HG02885 (cell line): Measurements from ENCODE around the gene C20orf204.
"Not testable (repeated sequence)": the region's sequence is repeated elsewhere in the genome, so short reads cannot be mapped to it uniquely, and the experiment has no call there.

Experiments
- ATAC-seq: cut with Tn5 transposase; IDR thresholded peaks from one replicate; pipeline ENCODE4 v1.9.1; 2021; ENCODE audit warnings: mild to moderate bottlenecking; ENCODE audit not compliant: unreplicated experiment, poor library complexity

C20orf204 gene

DNA sequence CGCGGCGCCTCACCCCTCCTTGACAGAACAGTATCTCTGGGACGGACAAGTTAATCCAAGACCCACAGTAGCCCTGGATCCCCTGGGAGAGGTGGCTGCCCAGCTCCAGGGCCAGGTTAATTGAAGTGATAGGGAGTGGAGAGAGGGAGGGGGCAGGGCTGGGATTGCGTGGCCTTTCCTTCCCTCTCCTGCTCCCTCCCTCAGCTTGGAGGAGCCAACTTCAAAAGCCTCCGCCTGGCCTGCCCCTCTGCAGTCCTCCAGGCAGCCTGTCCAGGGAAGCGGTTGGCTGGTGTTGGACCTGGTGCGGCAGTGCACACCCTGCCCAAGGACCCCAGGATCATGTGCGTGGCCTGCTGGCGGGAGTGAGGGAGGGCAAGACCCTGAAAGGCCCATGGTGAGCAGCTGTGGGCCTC is at the start of gene C20orf204:
TSS of gene C20orf204 (plus strand) at position 250 of the 413 bp plus-strand sequence. CDS start at position 392, 142 bp downstream.
- no peak for ATAC-seq

GRCh38 chr20:64000906-64001305 is 35.1 kb upstream of the C20orf204 start:
- no peak for ATAC-seq

DNA sequence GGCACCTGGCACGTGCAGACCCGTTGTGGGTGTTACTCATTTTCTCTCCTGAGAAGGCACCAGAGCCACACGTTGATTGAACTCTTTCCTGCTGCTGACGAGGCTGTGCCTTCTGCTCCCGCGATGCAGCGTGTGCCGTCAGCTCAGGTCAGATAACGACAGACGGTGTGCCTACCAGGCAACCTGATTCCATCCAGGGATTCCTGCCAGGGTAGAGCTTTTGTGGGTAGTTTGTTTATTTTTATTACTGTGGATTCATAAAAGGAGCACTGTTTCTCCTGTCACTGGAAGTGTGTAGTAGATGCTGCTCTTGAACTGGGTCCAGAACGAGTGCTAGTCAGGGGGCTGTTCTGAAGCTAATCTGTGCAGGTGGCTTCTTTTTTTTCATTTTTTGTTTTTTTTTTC is 34.4 kb upstream of the C20orf204 start:
- ATAC-seq: no peak

DNA sequence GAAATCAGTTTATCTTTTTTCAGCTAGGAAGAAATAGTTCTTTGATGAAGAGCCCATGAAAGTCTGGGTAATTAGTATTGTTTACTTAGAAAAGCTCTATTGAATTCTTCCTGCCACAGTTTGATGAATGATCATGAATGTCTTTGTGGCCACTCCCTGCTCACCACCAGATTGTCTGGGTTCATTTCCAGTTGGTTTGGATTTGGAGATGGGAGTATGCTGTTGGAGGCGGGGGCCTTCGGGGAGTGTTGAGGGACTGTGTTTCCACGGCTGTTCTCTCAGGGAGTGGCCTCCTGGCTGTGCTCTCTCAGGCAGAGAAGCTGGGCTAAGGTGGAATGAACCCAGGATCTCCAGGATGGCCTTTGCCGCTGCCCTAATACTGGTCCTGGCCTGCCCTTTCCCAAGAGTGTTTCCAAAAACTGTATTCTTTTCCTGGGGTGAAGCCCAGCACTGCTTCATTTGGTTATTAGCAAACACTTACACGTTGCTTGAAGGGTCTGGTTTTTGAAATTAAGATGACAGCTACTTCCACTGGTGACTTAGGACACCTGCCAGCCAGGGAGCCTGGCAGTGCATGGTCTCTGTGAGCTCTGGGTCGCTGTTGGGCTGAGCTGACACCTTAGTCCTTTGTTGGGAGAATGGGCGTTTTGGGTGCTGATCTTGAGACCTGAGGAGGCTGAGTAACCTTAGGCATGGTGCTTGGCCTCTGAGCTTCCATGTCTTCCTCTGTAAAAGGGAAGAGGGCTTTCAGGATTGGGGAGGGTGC is 31.8 kb upstream of the C20orf204 start:
- no peak for ATAC-seq

- no peak for ATAC-seq
These were observed 30.6 kb upstream of the C20orf204 start for GRCh38 chr20:64005394-64005793.

DNA sequence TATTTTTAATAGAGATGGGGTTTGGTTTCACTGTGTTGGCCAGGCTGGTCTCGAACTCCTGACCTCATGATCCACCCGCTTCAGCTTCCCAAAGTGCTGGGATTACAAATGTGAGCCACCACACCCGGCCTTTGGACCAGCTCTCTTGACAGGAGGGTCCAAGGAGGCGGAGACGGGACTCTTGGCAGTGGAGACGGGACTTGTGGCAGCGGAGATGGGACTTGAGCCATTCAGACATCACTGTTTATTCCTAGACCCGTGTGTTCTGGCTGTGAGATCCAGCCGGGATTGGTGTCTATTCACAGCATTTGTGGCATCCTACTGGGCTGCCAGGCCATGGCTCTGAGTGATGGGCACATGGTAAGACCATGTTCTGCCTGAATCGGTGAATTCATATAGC is 29.5 kb upstream of the C20orf204 start:
- no peak for ATAC-seq

DNA sequence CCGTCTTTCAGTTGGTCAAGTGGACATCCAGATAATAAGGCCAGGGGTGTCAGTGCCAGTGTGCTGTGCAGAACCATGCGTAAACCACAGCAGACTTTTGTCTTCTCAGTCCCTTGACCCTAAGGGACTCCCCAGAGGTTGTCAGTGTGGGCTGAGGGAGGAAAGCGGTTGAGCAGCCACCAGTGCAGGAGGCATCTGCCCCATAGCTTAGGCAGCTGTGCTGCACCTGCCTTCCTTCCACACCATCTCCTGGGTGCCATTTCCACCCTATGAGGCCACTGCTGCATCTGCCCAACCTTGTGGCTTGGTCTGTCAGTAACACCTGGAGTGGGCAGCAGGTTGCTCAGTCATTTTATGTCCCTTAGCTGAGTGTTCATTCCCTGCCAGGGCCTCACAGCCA is 29.1 kb upstream of the C20orf204 start:
- ATAC-seq: no peak

GRCh38 chr20:64009811-64010387 is 26.1 kb upstream of the C20orf204 start:
- ATAC-seq: no peak

DNA sequence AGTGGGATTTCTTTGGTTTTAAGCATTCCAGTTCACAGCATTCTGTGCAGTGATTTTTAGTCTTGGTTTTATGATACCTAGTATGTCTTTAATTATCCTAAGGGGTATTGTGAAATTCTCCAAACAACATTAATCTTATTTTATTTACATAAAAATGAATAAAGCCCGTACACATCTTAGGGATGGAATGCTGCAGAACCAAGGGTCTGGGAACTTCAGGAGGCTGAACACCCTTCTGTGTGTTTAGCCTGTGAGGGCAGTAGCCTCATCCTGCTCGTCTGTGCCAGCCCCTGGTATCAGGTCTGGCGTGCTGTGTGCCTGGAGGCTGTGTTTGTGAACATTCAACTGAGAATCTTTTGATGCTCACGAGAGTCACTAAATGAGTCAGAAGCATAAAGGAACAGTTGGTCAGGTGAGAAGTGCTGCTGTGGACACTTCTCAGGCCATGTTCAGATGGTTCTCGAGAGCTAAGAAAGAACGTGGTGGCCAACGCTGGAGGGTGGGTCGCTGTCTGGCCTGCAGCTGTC is 25.2 kb upstream of the C20orf204 start:
- no peak for ATAC-seq

DNA sequence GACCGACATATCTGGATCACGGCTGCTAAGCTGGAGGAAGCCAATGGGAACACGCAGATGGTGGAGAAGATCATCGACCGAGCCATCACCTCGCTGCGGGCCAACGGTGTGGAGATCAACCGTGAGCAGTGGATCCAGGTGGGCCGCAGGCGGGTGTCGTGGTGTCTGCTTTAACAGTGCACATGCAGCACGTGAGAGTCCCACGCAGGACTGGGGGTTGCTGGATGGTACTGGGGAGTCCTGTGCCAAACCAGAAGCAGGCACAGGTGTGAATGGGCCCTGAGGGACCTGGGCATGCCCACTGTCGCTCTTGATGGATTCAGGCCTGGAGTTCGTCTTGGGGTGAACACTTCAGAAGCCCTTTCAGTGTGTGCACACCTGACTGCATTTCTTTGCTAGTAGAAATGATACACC is 24.6 kb upstream of the C20orf204 start:
- ATAC-seq: no peak

GRCh38 chr20:64012385-64013154 is 23.4 kb upstream of the C20orf204 start:
- not testable (repeated sequence) for ATAC-seq

- ATAC-seq: no peak
These were observed 20.3 kb upstream of the C20orf204 start for GRCh38 chr20:64015635-64016034.

DNA sequence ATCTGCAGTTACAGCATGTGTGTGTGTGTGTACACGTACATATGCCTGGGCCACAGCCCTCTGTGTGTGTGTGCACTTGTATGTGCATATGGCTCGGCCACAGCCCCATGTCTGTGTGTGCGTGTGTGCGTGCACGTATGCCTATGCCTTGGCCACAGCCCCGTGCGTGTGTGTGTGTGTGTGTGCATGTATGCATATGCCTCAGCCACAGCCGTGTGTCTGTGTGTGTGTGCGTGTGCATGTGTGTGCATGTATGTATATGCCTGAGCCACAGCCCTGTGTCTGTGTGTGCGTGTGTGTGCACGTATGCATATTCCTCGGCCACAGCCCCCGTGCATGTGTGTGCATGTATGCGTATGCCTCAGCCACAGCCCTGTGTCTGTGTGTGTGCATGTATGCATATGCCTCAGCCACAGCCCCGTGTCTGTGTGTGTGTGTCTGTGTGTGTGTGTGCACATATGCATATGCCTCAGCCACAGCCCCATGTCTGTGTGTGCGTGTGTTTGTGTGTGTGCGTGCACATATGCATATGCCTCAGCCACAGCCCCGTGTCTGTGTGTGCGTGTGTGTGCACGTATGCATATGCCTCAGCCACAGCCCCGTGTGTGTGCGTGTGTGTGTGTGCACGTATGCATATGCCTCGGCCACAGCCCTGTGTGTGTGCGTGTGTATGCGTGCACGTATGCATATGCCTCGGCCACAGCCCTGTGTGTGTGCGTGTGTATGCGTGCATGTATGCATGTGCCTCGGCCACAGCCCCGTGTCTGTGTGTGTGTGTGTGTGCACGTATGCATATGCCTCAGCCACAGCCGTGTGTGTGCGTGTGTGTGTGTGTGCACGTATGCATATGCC is 14.6 kb upstream of the C20orf204 start:
- no peak for ATAC-seq

DNA sequence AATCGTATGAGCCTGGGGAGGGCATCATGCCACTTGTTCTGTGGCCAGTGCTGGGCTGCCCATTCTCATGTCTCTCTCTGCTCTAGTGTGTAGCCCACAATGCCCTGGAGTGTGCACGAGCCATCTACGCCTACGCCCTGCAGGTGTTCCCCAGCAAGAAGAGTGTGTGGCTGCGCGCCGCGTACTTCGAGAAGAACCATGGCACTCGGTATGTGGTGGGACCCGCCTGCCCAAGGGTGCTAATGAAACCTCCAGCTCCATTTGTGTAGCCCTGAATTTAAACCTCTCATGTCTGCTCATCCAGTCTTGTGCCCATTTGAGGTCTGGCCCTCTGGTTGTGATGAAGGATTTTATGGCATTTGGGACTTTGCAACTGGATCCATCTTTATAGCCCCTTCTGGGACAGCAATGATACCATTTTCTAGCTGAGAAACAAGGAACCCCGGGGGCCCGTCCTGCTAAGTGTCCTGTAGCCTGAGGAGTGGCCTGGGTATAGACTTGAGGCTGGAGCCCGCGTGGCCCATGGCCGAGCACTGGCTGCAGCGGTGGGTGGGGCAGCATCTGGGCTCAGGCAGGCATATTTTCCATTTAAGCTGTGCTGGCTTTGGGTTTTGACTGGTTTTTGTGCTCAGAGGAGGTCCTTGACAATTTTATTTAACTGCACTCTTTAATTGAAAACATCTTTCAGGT is 13.2 kb upstream of the C20orf204 start:
- no peak for ATAC-seq

DNA sequence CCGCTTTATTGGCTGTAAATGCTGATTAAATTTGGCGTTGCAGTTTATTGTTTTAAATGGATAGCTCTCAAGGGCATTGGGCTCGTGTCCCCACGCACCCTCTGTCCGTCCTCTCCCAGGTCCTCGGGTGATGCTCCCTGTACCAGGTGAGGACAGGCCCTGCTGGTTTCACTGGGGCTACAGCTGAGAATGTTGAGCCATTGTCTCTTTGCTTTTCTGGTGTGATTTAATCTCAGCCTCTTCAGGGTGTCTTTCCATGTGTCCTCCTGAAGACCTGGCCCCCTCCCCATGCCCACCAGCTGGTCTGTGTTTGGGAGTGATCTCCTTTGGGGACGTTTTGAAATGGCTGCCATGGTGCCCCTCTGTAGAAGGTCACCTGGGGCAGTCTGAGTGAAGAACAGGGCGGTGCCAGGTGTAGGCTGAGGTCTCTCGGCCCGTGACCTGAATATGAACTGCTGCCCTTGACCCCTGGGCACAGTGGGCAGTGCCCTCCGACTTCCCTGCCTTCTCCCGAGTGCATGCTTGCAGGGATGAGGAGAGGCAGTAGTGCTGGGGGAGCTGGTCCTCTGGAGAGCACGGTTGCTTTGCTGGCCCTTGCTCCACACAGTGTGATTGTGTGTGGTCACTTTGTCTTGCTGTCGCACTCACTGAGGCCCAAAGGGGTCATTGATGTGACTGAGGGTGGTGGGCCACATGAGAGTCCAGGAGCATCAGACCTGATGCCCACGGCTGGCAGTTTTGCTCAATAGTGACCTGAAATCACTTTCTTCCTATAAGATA is 12.4 kb upstream of the C20orf204 start:
- no peak for ATAC-seq

GRCh38 chr20:64024141-64024990 is 11.6 kb upstream of the C20orf204 start:
- ATAC-seq: no peak

DNA sequence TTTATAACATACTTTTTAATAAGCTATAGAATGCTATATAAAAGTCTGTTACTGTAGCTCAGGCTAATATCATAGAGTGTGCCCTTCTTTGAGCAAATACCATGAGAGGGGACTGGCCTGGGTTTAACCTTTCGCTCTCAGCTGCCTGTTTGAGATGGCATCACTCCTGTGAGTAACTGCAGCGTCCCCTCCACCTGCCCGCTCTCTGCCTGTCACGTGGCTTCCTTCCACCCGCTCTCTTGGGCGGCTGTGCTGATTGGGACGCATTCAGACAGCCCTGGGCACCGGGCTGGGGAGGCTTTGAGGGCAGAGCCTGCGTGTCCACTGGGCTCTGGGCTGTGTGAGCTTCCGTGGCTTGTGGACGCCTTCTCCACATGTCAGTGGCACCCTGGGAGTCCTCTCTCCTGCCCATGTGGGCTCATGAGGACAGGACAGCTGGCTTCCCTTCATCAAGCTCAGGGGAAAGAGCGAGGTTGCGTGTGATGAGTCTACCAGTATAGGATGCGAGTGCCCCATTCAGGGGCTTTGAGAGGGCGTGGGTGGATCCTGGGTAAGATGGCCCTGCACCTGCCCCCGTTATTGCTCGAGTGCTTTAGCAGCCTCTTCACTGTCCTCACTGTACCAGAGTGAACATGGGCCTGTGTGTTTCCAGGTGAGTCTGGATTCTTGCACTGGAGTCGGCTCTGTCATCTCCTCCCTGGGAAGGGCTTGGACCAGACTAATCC is 10.7 kb upstream of the C20orf204 start:
- no peak for ATAC-seq
